Thyroid gland (tissue), 4 donors: ENCODE results near the gene EXOC1L.

ENCODE experiments used
- CTCF ChIP-seq, 6 experiments: fragments of 200-600 bp in 3 of 6; fragments of 450-650 bp in 3 of 6; sonication (generic) in 3 of 6; IDR thresholded peaks; one replicate each; pipeline ENCODE4 v1.5.1; 2016 to 2019; ENCODE audit warnings: antibody characterized with exemption in 6 of 6, mild to moderate bottlenecking in 2 of 6, inconsistent platforms in 1 of 6, moderate library complexity in 1 of 6
- POLR2A ChIP-seq, 2 donors: fragments of 450-650 bp; IDR thresholded peaks; one replicate each; pipeline ENCODE4 v1.6.1; 2017; ENCODE audit warnings: antibody characterized with exemption in 2 of 2, mild to moderate bottlenecking in 2 of 2, moderate library complexity in 1 of 2

- TF ChIP-seq POLR2A (IDR thresholded peaks at IDR 0.05) (no peak), CTCF (IDR thresholded peaks at IDR 0.05) (no peak)
These were observed 26.1 kb upstream of the EXOC1L start for GRCh38 chr4:55793479-55793878.
